Measurements from ENCODE around the gene METTL9.

- TF ChIP-seq CTCF (IDR thresholded peaks at IDR 0.05) (no peak), POLR2AphosphoS5 (IDR thresholded peaks at IDR 0.05; ENCODE audit: insufficient read depth in 1 of 2, low read depth in 1 of 2) (no peak)
Measured at GRCh38 chr16:21639493-21639892, 40.1 kb downstream of the METTL9 start.
